ENCODE data around the gene FAM162B.

FAM162B gene

DNA sequence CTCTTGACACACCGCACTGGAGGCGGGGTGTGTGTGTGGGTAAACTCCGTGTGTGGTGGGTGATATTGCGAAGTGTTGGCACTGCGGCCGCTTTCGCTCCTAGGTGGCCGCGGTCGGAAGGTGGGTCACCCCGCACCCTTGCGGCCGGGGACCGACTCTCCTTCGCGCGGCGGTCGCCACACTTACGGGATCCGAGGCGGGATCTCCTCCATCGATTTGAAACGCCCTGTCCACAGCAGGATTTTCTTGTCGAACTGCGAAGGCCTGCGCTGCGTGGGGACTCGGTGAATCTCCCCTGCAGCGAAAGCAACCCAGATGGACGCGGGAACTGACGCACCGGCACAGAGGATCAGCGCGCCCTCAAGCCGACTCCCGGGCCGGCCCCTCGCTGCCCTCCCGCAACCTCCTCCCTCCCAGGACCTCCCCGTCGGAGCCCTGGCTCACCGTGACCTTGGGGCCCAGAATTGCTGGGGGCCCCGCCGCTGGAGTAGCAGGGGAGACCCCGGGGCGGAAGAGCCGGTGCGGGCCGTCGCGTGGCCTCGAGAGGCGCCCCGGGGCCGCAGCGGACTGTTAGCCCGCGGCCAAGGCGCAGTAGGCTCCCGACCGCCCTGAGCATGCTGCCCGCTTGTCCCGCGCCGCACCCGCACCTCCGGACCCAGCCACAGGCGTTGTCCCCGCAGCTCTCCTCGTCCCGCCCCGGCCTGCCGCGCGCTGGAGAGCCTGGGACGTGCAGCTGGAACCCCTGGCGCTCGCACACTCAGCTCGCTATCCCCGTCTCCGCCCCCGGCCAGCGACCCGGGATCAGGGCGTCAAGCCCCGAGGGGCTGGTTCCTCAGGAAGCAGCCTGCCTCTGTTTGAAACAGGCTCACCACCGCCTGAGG is at the start of gene FAM162B:
FAM162B (minus strand) TSS at position 759 of the 881 bp plus-strand sequence; CDS start at position 616, 143 bp downstream.
- ATAC-seq: peak; percentile 47
- no peak within 1 kb of the TSS for H3K27ac Mint-ChIP-seq
- peak within 1 kb of the TSS; percentile 65 for H3K4me3 Mint-ChIP-seq
- peaks cover 6% of the 10 kb centered on the region for H3K4me1 Mint-ChIP-seq
- no peaks in the 10 kb centered on the region for H3K36me3 Mint-ChIP-seq (ENCODE audit: low read depth)
- H3K27me3 Mint-ChIP-seq: peaks cover 56% of the 10 kb centered on the region
- peak; percentile 5 for DNase-seq
- no peaks in the 10 kb centered on the region for H3K9me3 Mint-ChIP-seq

DNA sequence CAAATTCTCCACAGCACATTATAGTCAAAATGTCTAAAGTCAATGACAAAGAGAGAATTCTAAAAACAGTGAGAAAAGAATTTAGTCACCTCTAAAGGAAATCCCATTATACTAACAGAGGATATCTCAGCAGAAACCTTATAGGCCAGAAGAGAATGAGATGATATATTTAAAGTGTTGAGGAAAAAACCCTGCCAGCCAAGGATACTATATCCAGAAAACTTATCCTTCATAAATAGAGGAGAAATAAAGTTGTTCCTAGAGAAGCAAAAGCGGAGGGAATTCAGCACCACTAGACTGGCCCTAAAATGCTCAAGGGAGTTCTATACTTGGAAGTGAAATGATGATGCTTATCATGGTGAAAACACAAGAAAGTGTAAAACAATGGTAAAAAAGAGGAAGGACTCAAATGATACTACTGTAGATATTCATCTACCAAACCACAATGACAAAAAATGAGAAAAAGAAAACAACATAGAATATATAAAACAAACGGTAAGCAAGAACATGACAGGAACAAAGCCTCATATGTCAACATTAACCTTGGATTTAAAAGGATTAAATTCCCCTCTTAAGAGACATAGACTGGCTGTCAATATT is 46.6 kb upstream of the FAM162B start:
- ATAC-seq (no peak), DNase-seq (no peak)
- Mint-ChIP-seq H3K4me1 (no peaks in the 10 kb centered on the region), H3K27ac (no peak overlapping the region), H3K36me3 (ENCODE audit: low read depth) (no peaks in the 10 kb centered on the region), H3K27me3 (peaks cover 1% of the 10 kb centered on the region), H3K4me3 (no peak overlapping the region), H3K9me3 (peaks cover 18% of the 10 kb centered on the region)

DNA sequence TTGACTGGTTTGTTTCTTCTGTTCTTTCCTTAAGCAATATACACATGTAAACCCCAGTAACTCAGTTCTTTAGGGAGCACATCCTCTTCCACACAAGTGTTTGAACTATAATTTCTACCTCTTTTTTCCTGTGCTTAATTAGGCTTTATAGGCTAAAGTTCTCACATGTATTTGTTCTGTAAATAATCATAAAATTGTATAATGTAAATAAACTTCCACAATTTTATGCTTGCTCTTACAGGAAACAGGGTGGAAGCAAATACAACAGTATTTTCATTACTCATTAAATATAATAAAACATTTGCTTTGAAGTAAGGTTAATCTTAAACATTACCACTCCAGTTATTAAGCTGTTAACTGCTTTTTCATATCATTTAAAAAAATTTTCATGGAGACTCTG is 36.5 kb upstream of the FAM162B start:
- H3K36me3 Mint-ChIP-seq (ENCODE audit: low read depth): no peaks in the 10 kb centered on the region
- H3K4me3 Mint-ChIP-seq: no peak overlapping the region
- DNase-seq: no peak

DNA sequence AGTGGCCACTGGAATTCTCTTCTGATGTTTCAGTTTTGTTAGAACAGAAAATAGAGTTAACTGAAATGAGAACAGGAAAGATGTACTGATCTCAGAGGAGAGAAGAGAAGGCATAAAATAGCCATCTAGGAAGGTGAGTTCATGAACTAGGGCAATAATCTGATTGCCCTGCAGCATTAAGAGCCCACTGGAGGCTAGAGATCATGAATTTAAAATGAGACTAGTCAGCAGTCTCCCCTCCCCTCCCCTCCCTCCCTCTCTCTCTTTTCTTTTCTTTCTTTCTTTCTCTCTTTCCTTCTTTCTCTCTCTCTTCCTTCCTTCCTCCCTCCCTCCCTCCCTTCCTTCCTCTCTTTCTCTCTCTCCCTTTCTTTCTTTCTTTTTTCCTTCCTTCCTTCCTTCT is 34.4 kb upstream of the FAM162B start:
- Mint-ChIP-seq H3K4me1 (no peaks in the 10 kb centered on the region), H3K9me3 (no peaks in the 10 kb centered on the region), H3K27ac (no peak overlapping the region), H3K4me3 (no peak overlapping the region), H3K36me3 (ENCODE audit: low read depth) (no peaks in the 10 kb centered on the region), H3K27me3 (peaks cover 3% of the 10 kb centered on the region)
- no peak for ATAC-seq
- no peak for DNase-seq

More for the DNA sequence above, 36.5 kb upstream of the FAM162B start:
- Mint-ChIP-seq H3K27ac (no peak overlapping the region), H3K27me3 (peaks cover 3% of the 10 kb centered on the region), H3K4me1 (no peaks in the 10 kb centered on the region), H3K9me3 (no peaks in the 10 kb centered on the region)
- ATAC-seq: no peak

DNA sequence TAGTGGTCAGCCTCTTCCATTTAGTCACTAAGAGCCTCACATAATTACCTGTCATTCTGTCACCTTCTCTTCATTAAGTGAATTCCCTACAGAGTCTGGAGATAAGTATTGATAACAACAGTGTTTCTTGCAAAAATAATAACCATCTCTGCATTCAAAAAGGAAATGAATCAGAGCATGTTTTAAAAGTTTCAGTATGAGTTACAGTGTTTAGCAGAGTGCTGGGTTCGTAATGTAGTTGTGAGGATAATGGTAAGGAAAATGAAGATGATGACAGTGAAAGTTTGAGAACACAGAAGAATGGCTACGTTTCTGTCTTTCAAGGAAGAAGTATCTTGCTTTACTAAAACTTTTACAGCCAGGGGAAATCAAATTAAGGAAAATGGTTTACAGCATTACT is 32.1 kb upstream of the FAM162B start:
- H3K9me3 Mint-ChIP-seq: no peaks in the 10 kb centered on the region
- H3K4me3 Mint-ChIP-seq: no peak overlapping the region
- H3K36me3 Mint-ChIP-seq (ENCODE audit: low read depth): no peaks in the 10 kb centered on the region
- DNase-seq (no peak), ATAC-seq (no peak)
- H3K4me1 Mint-ChIP-seq: no peaks in the 10 kb centered on the region
- H3K27ac Mint-ChIP-seq: no peak overlapping the region
- peaks cover 3% of the 10 kb centered on the region for H3K27me3 Mint-ChIP-seq

DNA sequence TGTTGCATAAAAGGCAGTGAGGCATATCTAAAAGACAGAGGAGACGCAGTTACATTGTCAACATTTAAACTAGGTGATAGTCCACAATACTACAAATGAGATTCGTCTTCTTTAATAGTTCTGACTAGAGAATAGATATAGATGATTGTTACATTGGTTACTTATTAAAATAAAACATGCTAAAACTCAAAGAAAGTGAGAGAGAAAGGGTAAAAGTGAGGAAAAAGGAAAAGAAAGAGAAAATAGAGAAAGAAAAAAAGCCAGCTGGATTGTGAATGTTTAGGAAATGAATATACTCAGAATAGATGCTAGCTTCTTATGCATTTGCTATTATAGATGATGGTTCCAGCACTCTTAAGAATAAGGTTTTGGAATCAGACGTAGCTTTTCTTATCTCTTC is 27.7 kb upstream of the FAM162B start:
- DNase-seq (no peak), ATAC-seq (no peak)
- no peaks in the 10 kb centered on the region for H3K36me3 Mint-ChIP-seq (ENCODE audit: low read depth)
- no peak overlapping the region for H3K4me3 Mint-ChIP-seq
- H3K4me1 Mint-ChIP-seq: no peaks in the 10 kb centered on the region
- no peaks in the 10 kb centered on the region for H3K27me3 Mint-ChIP-seq
- no peak overlapping the region for H3K27ac Mint-ChIP-seq
- H3K9me3 Mint-ChIP-seq: no peaks in the 10 kb centered on the region

DNA sequence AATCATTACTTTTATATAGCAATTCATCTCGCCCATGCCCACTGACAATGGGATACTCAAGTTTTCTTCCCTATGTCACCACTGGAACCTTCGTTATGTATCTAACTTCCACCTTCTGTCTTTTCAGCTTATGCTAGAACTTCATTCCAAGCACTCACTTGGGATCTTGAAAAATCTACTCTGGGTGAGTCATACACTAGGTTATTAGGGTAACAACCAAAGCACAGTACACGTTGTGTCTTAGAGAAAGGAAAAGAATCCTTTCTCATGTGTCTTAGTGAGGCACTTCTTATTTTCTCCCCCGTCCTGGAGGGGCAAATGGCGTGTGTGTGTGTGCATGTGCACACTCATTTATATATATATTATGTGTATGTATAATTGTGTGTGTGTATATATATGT is 18.3 kb upstream of the FAM162B start:
- no peak overlapping the region for H3K4me3 Mint-ChIP-seq
- no peak for ATAC-seq
- no peaks in the 10 kb centered on the region for H3K9me3 Mint-ChIP-seq
- H3K4me1 Mint-ChIP-seq: no peaks in the 10 kb centered on the region
- H3K36me3 Mint-ChIP-seq (ENCODE audit: low read depth): no peaks in the 10 kb centered on the region
- H3K27ac Mint-ChIP-seq: no peak overlapping the region
- peaks cover 13% of the 10 kb centered on the region for H3K27me3 Mint-ChIP-seq
- DNase-seq: no peak

DNA sequence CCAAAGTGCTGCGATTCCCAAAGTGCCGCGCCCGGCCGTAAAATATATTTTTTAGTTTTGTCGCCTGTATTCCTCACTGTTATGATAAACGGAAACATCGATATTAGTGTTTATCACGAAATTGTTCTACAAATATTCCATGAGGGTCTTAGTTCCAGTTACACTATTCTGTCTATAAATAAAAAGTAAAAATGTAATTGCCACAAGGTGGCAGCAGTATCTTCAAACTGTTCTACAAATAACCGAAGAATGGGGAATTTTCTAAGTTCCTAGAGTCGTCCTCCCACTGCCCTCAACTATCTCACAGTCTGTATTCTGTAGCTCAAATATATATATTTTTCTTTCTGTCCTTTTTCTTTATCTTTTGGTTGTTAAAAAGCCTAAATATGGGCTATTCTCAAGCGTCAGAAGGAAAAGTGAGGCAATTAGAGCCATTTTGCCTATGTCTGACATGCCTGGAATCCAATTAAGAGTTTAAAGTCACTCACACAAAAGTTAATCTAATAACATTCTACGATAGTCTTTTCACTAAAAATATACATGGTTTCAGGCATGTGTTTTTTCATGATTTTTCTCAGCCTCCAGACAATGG is 14.2 kb upstream of the FAM162B start:
- Mint-ChIP-seq H3K9me3 (no peaks in the 10 kb centered on the region), H3K4me3 (no peak overlapping the region), H3K4me1 (no peaks in the 10 kb centered on the region), H3K36me3 (ENCODE audit: low read depth) (no peaks in the 10 kb centered on the region), H3K27me3 (peaks cover 17% of the 10 kb centered on the region), H3K27ac (no peak overlapping the region)
- no peak for ATAC-seq
- DNase-seq: no peak

DNA sequence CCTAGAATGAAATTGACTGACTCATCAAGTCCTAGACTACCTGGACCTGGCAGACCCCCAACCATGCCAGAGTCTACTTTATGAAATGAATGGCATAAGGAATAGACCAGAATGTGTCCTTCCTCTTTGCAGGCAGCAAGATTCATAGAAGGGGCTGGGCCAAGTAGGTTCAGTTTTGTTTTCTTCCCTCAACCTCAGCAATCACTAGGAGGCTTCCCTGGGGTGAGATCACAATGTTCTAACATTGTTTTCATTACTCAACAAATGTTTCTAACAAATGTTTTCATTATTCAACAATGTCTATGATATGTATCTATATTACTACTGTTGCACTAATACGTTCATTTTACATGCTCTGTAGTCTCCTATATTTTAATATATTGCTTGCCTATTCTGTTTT is 8.4 kb upstream of the FAM162B start:
- Mint-ChIP-seq H3K4me3 (no peak overlapping the region), H3K9me3 (no peaks in the 10 kb centered on the region), H3K27ac (no peak overlapping the region), H3K27me3 (peaks cover 17% of the 10 kb centered on the region), H3K4me1 (no peaks in the 10 kb centered on the region), H3K36me3 (ENCODE audit: low read depth) (no peaks in the 10 kb centered on the region)
- no peak for ATAC-seq
- no peak for DNase-seq

DNA sequence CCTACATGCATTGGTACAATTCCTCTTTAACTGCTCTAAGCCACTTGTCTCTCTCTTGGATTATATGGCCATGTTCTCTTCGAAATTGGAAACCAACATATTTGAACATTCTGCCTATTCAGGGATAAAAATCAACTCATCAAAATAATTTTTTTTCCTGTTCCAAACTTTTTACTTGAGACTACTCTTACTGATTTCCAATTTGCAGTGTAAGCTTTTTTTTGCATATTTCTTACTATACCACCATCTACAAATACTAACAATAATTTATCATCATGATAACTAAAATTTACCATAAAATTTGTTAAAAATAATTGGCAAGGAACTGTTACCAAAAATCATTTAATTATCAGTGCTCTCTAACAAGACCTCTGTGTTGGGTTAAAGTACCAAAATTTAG is 6.9 kb upstream of the FAM162B start:
- Mint-ChIP-seq H3K4me1 (no peaks in the 10 kb centered on the region), H3K27me3 (peaks cover 17% of the 10 kb centered on the region), H3K9me3 (no peaks in the 10 kb centered on the region), H3K27ac (no peak overlapping the region), H3K4me3 (no peak overlapping the region), H3K36me3 (ENCODE audit: low read depth) (no peaks in the 10 kb centered on the region)
- no peak for ATAC-seq
- DNase-seq: no peak

DNA sequence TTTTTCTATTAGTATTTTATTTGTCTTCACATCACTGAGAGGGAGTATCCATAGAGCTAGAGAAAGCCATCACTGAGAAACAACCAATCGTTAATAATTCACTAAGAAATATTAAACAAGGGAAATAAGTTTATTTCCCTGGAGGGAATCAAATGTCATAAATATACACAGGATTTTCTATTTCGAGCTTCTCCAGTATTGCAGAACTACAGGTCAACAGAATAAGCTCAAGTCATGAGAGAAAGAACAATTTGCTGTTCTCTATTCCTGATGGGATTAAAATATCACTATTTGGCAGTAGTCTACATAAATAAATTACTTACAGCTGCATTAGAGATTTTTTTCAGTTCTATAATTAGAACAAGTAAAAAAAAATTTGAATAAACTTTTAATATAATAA is 2.2 kb upstream of the FAM162B start:
- no peak for ATAC-seq
- Mint-ChIP-seq H3K27me3 (peaks cover 53% of the 10 kb centered on the region), H3K4me1 (peaks cover 6% of the 10 kb centered on the region), H3K27ac (no peak overlapping the region), H3K4me3 (no peak overlapping the region), H3K36me3 (ENCODE audit: low read depth) (no peaks in the 10 kb centered on the region), H3K9me3 (no peaks in the 10 kb centered on the region)
- DNase-seq: no peak

DNA sequence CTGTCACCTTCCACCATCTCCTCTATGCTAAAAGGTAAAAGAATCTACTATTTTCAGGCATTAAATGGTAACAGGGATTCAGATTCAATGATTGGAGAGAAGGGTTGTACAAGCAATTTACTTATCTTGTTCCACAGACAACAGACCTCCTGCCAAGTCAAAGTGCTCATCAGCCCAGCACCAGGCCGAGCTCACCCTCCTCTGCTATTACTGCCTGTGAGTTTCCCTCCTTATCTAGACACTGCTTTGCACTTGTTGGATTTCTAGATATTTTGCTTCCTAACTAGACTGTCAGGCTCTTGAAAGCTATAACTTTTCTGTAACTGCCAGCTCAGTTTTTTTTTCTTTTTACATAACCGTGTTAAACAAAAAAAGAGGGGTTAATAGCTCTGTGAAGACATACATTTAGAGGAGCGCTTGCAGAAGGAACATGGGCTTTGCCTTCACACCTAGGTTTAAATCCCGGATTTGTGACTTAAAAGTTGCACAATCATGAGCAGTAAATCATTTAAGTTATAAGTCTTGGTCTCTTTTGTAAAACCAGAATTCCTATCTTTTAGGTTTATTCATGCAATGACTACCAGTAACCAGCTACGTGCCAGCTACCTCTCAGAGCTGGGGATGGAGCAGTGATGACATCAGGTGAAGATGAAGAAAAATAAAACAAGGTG is 1.1 kb upstream of the FAM162B start:
- peaks cover 58% of the 10 kb centered on the region for H3K27me3 Mint-ChIP-seq
- H3K4me3 Mint-ChIP-seq: no peak overlapping the region
- DNase-seq (no peak), ATAC-seq (no peak)
- H3K9me3 Mint-ChIP-seq: no peaks in the 10 kb centered on the region
- H3K27ac Mint-ChIP-seq: no peak overlapping the region
- H3K36me3 Mint-ChIP-seq (ENCODE audit: low read depth): no peaks in the 10 kb centered on the region
- peaks cover 6% of the 10 kb centered on the region for H3K4me1 Mint-ChIP-seq

DNA sequence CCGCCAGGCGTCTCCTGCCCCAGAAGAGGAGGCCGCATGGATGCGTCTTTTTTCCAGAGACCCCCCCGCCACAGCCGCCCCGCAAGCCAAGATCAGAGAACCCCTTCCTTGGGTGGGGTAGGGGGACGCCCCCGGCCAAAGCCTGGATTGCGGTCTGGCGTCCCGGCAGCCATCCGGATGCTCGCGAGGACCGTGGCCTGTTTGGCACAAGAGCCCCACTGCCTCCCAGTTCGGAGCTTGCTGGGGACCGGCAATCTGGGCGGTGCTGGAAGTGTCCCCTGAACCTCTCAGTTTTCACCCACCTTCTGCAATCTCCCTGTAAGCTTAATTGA is 924 bp downstream of the FAM162B start:
- H3K27me3 Mint-ChIP-seq: peaks cover 59% of the 10 kb centered on the region
- H3K4me3 Mint-ChIP-seq: peak overlapping the region; percentile 40
- H3K4me1 Mint-ChIP-seq: peaks cover 6% of the 10 kb centered on the region
- H3K9me3 Mint-ChIP-seq: no peaks in the 10 kb centered on the region
- no peak overlapping the region for H3K27ac Mint-ChIP-seq
- no peaks in the 10 kb centered on the region for H3K36me3 Mint-ChIP-seq (ENCODE audit: low read depth)
- no peak for DNase-seq
- ATAC-seq: no peak

DNA sequence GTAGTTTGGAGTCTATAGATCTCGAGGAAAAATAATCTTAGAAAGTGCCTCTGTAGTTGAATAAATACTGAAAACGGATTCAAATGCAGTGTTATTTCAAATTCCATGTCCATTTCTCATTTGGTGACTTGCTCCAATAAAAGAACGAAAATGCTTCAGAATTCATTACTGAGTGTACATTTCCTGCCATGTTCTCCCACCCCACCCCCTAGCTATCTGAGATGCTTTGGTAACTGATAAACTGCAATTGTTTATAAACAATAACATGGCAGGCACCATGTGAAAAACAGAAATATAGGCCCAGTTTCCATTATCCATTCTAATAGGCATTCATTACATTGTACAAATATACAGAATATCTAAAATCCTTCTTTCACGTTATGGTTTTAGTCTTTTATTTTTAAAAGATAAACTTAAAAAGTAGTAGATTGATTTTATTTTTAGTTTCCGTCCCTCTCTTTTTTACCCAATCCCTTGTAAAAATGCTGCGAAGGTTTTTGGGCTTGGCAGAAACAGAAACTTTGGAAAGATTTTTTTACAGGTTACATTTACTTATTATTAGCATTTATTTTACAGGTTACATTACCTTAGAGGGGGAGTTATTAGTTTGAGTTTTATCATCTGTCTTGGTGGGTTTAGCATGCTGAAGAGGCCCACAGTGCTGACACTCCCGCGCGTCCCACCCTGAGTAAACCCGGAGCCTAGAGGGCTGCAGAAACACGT is 1.5 kb downstream of the FAM162B start:
- H3K27ac Mint-ChIP-seq: no peak overlapping the region
- H3K36me3 Mint-ChIP-seq (ENCODE audit: low read depth): no peaks in the 10 kb centered on the region
- peaks cover 56% of the 10 kb centered on the region for H3K27me3 Mint-ChIP-seq
- H3K9me3 Mint-ChIP-seq: no peaks in the 10 kb centered on the region
- DNase-seq (no peak), ATAC-seq (no peak)
- H3K4me3 Mint-ChIP-seq: no peak overlapping the region
- H3K4me1 Mint-ChIP-seq: peaks cover 6% of the 10 kb centered on the region
